ENCODE measurements around the gene CETN3.
"Not testable (repeated sequence)": the region's sequence is repeated elsewhere in the genome, so short reads cannot be mapped to it uniquely, and the experiment has no call there.

GRCh38 chr5:90343731-90344130, 65.8 kb downstream of the CETN3 start:
- TF ChIP-seq, protein P1, sequence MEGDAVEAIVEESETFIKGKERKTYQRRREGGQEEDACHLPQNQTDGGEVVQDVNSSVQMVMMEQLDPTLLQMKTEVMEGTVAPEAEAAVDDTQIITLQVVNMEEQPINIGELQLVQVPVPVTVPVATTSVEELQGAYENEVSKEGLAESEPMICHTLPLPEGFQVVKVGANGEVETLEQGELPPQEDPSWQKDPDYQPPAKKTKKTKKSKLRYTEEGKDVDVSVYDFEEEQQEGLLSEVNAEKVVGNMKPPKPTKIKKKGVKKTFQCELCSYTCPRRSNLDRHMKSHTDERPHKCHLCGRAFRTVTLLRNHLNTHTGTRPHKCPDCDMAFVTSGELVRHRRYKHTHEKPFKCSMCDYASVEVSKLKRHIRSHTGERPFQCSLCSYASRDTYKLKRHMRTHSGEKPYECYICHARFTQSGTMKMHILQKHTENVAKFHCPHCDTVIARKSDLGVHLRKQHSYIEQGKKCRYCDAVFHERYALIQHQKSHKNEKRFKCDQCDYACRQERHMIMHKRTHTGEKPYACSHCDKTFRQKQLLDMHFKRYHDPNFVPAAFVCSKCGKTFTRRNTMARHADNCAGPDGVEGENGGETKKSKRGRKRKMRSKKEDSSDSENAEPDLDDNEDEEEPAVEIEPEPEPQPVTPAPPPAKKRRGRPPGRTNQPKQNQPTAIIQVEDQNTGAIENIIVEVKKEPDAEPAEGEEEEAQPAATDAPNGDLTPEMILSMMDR (IDR thresholded peaks at IDR 0.05) = not testable (repeated sequence)
- TF ChIP-seq POLR2A (IDR thresholded peaks at IDR 0.05) = not testable (repeated sequence)

All from lower leg skin (tissue), 3 donors.